CD4-positive, alpha-beta T cell treated with Interleukin-6 at 100 ng/mL for 8 hours (primary cell): ENCODE data around the gene EFL1.
A peak's percentile ranks its signal among the peaks of the same experiment; 100 is the strongest.
"Not testable (repeated sequence)": the region's sequence is repeated elsewhere in the genome, so short reads cannot be mapped to it uniquely, and the experiment has no call there.

ENCODE experiments used
- DNase-seq: peaks from one replicate; pipeline ENCODE4 v3.0.0-alpha.2; 2020; ENCODE audit warnings: mixed read lengths, low spot score

The EFL1 gene

GRCh38 chr15:82262422-82263026 is at the start of gene EFL1, which contains the start of gene SAXO2:
Gene EFL1, minus strand, starts transcription at chr15:82262734. Its CDS starts 956 bp downstream, at chr15:82261778.
Gene SAXO2, plus strand, starts transcription at chr15:82262818. Its CDS starts 62 bp downstream, at chr15:82262880.
- DNase-seq, result peak; percentile 81

- not testable (repeated sequence) for DNase-seq
Observed at GRCh38 chr15:82311321-82311720, 48.8 kb upstream of the EFL1 start.

GRCh38 chr15:82309802-82310201 is 47.3 kb upstream of the EFL1 start:
- no peak for DNase-seq

- no peak for DNase-seq
Observed at GRCh38 chr15:82307714-82308081, 45.2 kb upstream of the EFL1 start.

GRCh38 chr15:82306791-82307713 is 44.5 kb upstream of the EFL1 start:
- DNase-seq, result no peak

GRCh38 chr15:82305621-82306048 is 43.1 kb upstream of the EFL1 start:
- no peak for DNase-seq

- DNase-seq, result no peak
Observed at GRCh38 chr15:82304778-82305090, 42.2 kb upstream of the EFL1 start.

- no peak for DNase-seq
Observed at GRCh38 chr15:82303956-82304777, 41.6 kb upstream of the EFL1 start.

GRCh38 chr15:82301296-82302016 is 38.9 kb upstream of the EFL1 start:
- no peak for DNase-seq

- DNase-seq, result no peak
Observed at GRCh38 chr15:82300883-82301282, 38.3 kb upstream of the EFL1 start.

GRCh38 chr15:82300326-82300725 is 37.8 kb upstream of the EFL1 start:
- not testable (repeated sequence) for DNase-seq

- not testable (repeated sequence) for DNase-seq
Observed at GRCh38 chr15:82299511-82299914, 37.0 kb upstream of the EFL1 start.

- peak; percentile 73 for DNase-seq
Observed at GRCh38 chr15:82298520-82298919, 36.0 kb upstream of the EFL1 start.

- no peak for DNase-seq
Observed at GRCh38 chr15:82298032-82298431, 35.5 kb upstream of the EFL1 start.

GRCh38 chr15:82297546-82297945 is 35.0 kb upstream of the EFL1 start:
- DNase-seq, result no peak

GRCh38 chr15:82294061-82294690 is 31.6 kb upstream of the EFL1 start:
- no peak for DNase-seq

- no peak for DNase-seq
Observed at GRCh38 chr15:82292271-82292670, 29.7 kb upstream of the EFL1 start.

GRCh38 chr15:82288202-82288601 is 25.7 kb upstream of the EFL1 start:
- not testable (repeated sequence) for DNase-seq

- peak; percentile 37 for DNase-seq
Observed at GRCh38 chr15:82286475-82286874, 23.9 kb upstream of the EFL1 start.

- DNase-seq, result not testable (repeated sequence)
Observed at GRCh38 chr15:82284381-82284780, 21.8 kb upstream of the EFL1 start.

GRCh38 chr15:82282386-82282785 is 19.9 kb upstream of the EFL1 start:
- DNase-seq, result not testable (repeated sequence)
